Activated CD8-positive, alpha-beta memory T cell treated with anti-CD3 and anti-CD28 coated beads for 36 hours (primary cell): ENCODE measurements around the gene SPAM1. TPM values are rescaled to one million over a fixed set of nuclear protein-coding genes. Genes with fewer than 3 reads are reported as not detected.
"Not testable (repeated sequence)": the region's sequence is repeated elsewhere in the genome, so short reads cannot be mapped to it uniquely, and the experiment has no call there.

ENCODE experiments used
- CTCF ChIA-PET: fragments of 350-600 bp; sonication (Branson Sonifier 250); formaldehyde crosslinking; loops from one replicate; lab custom pipeline; 2021; ENCODE audit warnings: antibody characterized with exemption; lab: Charles Lee
- POLR2A ChIA-PET: fragments of 350-600 bp; sonication (Branson Sonifier 250); formaldehyde crosslinking; loops from one replicate; lab custom pipeline; 2021; ENCODE audit warnings: antibody characterized with exemption; lab: Charles Lee
- total RNA-seq, 2 experiments: library from RNA; stranded (reverse); gene quantifications; one replicate each; pipeline ENCODE4 v1.2.3, GENCODE V29; 2021

The SPAM1 gene, protein sequence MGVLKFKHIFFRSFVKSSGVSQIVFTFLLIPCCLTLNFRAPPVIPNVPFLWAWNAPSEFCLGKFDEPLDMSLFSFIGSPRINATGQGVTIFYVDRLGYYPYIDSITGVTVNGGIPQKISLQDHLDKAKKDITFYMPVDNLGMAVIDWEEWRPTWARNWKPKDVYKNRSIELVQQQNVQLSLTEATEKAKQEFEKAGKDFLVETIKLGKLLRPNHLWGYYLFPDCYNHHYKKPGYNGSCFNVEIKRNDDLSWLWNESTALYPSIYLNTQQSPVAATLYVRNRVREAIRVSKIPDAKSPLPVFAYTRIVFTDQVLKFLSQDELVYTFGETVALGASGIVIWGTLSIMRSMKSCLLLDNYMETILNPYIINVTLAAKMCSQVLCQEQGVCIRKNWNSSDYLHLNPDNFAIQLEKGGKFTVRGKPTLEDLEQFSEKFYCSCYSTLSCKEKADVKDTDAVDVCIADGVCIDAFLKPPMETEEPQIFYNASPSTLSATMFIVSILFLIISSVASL
- not detected for total RNA-seq

DNA sequence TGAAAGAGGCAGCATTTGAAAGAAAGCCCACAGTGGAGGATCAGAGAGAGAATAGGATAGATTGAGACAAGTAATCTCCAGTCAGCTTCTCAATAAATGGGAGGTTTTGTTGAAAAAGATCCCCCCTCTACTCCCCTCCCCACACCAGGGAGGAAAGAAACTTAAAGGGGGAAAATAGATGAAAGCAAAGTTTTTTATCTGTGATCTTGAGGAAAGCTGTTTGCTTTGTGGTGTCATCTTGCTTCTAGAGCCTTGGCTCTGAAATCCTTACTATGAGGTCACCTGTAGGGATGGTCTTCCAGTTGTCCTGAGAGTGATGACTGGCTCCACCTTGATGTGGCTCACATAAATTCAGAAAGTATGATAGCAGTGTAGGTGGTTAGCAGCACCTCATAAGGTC, at the start of gene SPAM1:
Gene SPAM1 (plus strand): TSS at position 301 of the 400 bp plus-strand sequence. CDS start 28,330 bp downstream, outside the sequence.
- POLR2A ChIA-PET = no interaction called here
- CTCF ChIA-PET = no interaction called here

DNA sequence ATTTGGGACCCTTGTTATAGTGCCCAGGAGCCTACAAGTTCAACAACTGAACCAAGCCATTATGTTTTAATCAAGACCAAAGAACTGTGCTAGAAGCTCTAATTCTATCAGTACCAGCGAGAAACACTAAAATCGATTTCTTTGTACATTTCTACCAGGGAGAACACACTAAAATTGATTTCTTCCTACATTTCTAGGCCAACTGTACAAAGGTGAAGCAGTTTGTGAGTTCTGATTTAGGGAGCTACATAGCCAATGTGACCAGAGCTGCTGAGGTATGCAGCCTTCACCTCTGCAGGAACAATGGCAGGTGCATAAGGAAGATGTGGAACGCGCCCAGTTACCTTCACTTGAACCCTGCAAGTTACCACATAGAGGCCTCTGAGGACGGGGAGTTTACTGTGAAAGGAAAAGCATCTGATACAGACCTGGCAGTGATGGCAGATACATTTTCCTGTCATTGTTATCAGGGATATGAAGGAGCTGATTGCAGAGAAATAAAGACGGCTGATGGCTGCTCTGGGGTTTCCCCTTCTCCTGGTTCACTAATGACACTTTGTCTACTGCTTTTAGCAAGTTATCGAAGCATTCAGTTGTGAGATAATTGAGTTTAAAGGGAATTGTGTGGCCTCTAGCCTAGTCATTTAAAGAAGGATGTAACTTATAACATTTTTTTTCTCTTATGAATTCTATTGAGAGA, 48.3 kb upstream of the SPAM1 start:
- POLR2A ChIA-PET = no interaction called here
- CTCF ChIA-PET = no interaction called here

DNA sequence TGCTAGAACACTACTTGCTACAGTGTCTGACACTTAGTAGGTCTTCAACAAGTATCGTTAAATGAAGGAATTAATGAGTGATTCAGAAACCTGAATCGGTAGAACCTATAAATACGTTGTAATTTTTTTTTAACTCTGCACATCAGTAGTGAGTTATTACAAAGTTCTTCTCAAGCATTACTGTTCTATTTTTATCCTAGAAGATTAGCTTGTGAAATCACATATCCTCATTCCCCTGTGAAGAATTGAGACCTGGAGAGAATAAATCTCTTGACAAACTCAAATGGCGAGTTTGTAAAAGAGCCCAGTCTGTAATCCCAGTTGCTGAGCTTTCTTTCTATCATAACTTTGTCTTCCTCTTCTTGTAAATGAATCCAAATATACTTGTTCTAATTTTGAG, 45.4 kb upstream of the SPAM1 start:
- CTCF ChIA-PET = interaction anchor here (0.6 kb wide), 1 partner anchor 58 kb away, joined by 4 read pairs; no protein-coding TSS in a partner anchor
- POLR2A ChIA-PET = no interaction called here

DNA sequence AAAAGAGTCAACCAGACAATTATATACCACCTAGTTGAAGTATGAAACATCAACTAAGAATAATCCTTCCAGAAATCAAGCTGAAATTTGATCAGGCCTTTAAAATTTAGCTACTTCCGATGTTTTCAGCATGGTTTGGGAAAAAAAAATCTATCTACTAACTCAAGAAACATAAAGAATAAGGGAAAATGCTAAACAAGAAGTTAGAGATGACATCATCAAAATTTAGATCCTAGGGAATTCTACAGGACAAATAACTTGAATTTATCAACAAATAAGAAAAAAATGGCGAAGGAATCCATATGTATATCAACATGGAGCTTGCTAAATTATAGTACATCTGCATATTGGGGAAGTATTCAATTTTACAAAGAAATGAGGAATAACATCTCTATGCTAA, 43.7 kb upstream of the SPAM1 start:
- ChIA-PET POLR2A (no interaction called here), CTCF (no interaction called here)

DNA sequence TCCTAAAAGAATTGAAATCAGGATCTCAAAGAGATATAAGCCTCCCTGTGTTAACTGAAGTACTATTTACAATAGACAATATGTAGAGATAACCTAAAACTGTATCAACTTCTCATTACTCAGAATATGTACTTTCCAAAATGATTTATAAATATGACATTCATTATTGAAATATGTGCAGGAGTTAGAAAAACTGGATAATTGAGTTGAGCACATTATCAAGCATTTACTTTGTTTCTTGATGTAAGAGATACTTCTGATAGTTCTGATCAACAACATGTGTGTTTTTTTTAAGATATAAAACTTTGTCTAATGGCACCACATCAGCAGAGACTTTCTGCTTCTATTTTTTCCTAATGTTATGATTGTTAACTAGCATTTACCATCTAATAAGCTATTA, 41.9 kb upstream of the SPAM1 start:
- POLR2A ChIA-PET = no interaction called here

DNA sequence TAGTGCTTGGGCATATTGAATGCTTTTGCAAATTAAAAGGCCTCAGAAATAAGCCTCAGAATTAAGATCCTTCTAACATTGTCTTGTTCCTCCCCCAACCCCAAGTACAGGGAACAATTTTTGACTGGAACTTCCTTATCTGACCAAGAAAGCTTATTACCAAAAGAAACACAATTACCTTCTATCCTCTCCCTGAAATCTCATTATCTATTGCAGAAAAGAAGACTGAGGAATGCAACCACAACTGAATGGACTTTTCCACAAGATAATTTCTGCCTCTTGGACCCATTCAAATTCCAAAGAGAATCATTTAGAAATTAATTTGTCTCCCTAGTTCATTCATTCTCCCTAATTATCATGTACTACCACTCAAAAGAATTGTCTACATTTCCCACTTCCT, 36.8 kb upstream of the SPAM1 start:
- ChIA-PET CTCF (no interaction called here), POLR2A (no interaction called here)

More for the DNA sequence above, 41.9 kb upstream of the SPAM1 start:
- CTCF ChIA-PET = no interaction called here

DNA sequence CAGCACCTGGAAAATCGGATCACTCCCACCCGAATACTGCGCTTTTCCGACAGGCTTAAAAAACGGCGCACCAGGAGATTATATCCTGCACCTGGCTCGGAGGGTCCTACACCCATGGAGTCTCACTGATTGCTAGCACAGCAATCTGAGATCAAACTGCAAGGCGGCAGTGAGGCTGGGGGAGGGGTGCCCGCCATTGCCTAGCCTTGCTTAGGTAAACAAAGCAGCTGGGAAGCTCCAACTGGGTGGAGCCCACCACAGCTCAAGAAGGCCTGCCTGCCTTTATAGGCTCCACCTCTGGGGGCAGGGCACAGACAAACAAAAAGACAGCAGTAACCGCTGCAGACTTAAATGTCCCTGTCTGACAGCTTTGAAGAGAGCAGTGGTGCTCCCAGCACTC, 30.3 kb upstream of the SPAM1 start:
- POLR2A ChIA-PET, CTCF ChIA-PET: not testable (repeated sequence)

DNA sequence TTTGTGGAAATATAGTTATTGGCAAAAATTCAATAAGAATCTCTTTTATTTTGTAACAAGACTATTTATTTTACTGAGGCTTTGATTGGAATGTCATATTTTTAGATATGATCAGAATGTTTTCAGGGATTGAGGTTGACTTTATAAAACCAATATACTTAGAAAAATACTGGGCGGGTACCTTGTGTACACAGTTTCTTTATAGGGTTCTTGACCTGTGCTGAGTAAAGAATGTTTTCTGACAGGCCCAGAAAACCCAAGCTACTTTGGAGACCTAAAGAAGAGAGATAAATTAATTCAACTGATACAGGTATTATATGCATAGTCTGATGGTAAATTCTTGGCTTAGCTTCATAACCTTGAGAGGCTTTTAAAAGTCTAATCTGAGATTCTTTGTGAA, 23.9 kb upstream of the SPAM1 start:
- POLR2A ChIA-PET = no interaction called here
- CTCF ChIA-PET = no interaction called here

DNA sequence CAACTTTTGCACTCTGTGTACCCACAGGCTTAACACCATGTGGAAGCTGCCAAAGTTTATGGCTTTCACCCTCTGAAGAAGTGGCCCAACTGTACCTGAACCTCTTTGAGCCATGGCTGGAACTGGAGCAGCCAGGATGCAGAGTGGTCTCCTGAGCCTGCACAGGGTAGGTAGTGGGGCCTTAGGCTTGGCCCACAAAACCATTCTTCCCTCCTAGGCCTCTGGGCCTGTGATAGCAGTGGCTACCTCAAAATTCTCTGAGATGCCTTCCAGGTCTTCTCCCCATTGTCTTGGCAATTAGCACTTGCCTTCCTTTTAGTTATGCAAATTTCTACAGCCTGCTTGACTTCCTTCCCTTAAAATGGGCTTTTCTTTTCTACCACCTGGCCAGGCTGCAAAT, 19.3 kb upstream of the SPAM1 start:
- ChIA-PET POLR2A (no interaction called here), CTCF (no interaction called here)

DNA sequence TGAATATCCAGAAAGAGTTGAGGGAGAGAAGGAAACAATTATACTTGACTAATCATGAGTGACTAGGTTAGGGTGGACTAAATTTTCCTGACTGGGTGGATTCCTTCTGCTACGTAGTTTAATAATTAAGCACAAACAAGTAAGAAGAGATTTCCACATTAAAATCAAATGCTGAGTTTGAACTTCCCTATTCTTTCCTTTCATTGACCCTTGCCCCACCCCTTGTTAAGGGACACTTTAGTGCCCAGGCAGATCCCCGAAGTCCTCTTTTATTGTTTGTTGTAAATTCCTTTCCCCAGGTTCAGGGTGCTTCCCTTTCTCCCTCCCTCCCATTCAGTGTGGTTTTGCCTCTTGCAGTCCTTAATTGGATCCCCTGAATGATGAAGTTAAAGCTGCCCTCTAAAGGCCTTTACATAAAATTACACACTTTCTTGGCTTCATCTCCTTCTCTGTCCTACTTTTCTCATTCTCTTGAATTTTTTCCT, 8.8 kb upstream of the SPAM1 start:
- ChIA-PET POLR2A (no interaction called here), CTCF (no interaction called here)

DNA sequence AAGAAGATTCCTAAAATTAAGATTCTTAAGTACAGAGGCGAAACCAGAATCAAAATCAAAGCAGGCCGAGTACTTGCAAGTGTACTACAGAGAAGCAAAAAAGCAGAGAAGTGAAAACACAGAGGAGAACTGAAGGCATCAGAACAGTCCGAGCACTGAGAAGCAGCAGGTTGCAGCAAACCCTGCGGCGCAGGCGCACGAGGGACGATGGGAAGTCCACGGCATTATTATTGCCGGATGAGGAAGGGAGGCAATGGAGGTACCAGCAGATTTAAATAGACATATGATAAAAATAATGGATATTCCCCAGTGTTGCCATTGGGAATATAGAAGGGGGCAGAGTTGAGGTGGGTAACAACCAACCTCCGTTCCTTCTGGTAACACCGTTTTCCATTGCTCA, 7.2 kb upstream of the SPAM1 start:
- POLR2A ChIA-PET = no interaction called here
- CTCF ChIA-PET = no interaction called here

DNA sequence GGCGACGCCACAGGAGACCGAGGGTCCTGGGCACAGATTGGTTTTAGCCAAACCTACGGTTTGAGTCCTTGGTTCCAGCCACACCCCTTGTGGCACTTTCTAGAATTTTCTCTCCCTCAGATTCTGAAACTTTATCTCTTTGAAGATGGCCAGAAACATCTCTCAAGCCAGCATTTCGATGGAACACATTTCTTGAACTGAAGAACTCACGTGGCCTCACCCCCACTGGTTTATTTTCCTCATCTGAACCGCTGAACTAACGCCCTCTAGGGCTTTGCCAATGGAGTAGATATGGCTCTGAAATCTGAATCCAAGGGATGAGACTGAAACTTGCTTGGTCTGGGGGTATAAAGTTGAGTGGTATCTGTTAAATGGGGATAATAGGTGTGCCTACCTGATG, 6.7 kb upstream of the SPAM1 start:
- ChIA-PET POLR2A (no interaction called here), CTCF (no interaction called here)

DNA sequence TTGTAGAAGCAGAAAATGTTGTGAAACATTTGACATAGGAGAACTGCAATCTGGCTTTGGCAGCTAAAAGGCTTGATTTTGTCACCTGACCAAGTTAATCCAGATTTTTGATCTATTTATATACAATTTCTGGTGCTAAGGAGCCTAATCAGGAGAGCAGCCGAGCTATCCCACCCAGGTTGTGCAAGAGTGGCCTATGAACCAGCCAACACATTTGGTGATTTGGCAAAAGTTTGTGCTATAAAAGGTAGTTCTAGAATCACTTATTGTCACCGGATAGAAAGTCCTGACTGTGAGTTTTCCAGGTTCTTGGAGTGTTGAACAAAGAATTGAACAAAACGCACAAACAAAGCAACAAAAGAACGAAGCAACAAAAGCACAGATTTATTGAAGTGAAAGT, 1.4 kb upstream of the SPAM1 start:
- ChIA-PET POLR2A (no interaction called here), CTCF (no interaction called here)

DNA sequence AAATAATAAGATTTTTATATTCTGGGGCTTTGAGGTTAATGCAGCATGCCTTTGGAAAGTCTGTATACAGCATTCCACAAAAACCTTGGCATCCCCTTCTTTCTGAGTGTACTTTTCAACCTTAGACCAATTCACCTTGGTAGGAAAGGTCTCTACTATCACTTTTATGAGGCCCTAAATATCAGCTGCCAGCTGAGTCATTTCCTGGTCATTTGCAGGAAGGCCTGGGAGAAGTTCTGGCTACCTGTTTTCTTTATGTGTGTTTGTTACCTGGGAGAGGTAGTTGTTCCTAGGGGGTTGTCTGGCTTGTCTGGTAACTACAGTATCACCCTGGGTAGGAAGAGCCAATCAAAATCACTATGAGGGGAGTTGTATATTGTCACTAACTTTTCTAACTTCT, 4.1 kb downstream of the SPAM1 start:
- POLR2A ChIA-PET = no interaction called here
- CTCF ChIA-PET = no interaction called here

DNA sequence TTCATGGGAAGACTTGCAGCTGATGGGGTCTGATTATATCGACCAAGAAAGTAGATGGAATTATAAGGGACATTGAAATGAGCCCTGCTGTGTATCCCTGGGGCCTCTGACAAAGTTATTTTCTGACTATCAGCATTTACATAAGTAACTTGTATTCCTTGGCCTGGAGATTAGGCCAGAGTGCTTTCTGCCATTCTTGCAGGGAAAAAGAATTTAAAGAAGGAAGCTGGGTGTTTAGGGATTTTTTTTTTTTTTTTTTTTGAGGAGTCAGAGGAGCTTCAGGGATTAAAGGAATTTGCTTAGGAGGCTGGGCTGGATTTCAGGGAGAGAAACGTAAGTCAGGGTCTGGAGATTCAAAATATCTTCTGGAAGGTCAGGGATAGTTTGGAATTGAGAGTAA, 4.6 kb downstream of the SPAM1 start:
- ChIA-PET CTCF (no interaction called here), POLR2A (no interaction called here)

DNA sequence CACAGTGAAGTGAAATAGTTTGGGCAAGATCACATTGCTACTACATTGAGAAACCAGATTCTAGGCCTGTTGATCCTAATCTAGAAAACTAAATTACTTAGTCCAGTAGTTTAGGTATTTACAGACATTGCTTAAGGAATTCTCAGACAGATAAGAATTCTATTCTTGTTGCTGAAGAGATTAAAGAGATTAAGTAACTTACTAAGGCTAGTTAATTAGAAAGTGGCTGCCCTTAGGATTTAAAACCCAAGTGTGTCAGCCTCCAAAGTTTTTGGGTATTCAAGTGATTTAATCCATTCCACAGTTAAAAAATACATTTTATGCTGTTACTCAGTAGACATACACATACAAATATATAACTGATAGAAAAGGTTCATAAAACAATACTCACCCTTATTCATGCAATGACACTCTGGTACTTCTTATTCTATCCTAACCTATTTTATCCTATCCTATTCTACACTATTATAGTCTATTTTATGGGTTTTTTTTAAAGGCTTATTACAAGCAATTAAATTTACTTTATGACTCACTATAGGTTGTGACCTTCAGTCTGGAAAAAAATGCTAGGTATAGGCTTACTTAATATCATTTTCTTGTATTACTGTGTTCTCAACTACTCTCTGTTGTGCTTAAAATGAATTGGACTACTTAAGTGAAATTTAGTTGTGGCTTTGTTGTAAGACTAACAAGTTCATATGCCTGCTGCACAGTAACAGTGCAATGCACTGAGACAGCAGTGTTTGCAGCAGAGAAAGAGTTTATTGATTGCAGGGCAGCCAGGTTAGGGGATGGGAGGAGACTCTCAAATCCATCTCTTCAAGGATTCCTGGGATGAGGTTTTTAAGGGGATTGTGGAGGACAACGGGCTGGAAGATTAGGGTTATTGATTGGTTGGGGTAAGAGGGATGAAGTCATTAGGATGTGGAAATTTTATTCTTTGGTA, 10.7 kb downstream of the SPAM1 start:
- CTCF ChIA-PET = no interaction called here

DNA sequence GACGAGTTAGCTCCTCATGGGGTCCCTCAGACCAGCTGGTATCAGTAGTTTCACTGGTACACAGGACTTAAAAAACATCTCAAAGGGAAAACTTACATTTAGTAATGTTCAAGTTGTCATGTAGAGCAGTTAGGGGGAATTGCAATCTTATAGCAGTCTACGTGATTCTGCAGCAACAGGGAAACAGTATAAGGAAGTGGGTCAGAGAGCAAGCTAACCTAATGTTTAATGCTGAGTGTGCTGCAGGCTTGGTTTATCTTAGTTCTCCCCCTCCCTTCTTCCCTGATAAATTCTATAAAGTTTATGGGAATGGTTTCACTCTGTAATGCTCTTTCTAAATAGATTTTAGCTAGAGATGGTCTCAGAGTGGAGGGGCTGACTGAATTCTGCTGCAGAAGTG, 11.3 kb downstream of the SPAM1 start:
- CTCF ChIA-PET = no interaction called here
- POLR2A ChIA-PET = no interaction called here

More for the DNA sequence above, 10.7 kb downstream of the SPAM1 start:
- POLR2A ChIA-PET = no interaction called here

DNA sequence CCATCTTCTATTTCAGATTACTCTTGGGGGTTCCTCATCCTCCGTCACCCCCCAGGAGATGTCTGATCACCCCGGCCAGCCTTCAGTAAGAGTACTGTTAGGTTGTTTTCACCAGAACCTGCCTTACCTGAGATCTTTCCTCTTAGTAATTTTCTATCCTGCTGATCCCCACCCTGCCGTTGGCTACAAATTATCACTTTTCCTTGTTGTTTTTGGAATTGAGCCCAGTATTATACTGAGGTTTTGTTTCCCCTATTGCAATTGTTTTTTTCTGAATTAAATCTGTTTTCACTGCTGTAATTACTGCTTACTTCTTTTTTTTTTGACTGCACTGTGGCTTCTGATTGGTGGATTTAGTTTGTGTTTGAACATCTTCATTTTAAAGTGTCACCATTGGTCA, 14.7 kb downstream of the SPAM1 start:
- POLR2A ChIA-PET = no interaction called here
- CTCF ChIA-PET = interaction anchor here (1.1 kb wide), 1 partner anchor 12 kb away, joined by 3 read pairs; no protein-coding TSS in a partner anchor

DNA sequence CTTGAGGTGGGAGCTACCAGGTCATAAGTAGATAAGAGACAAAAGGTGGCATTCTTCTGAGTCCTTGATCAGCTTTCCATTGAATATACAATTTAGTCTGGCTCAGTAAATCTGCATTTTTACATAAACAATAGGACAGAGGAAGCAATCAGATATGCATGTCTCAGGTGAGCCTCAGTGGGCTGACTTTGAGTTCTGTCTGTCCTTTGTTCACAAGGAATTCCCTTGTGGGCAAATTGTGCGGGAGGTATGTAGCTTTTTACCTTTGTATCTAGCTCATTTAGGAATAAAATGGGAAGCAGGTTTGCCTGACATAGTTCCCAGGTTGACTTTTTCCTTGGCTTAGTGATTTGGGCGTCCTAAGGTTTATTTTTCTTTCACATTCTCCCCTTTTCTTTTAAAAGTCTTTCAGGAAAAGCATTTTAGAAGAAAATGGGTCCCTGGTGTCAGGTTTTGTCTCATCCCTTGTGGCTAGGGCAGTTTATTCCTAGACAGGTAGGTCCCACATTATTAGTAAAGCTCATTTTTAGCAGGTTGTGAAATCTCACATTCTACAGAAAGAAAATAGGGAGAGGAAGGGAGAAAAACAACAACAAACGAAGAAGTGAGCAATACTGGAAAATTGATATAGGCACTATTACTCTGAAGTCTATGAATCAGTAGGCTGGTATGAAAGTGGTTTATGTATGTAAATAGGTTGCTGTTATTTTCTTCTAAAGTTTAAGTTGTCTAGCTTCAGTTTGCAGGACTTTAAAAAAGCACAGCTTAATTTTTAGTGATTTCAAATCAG, 16.5 kb downstream of the SPAM1 start:
- ChIA-PET CTCF (no interaction called here), POLR2A (no interaction called here)
